ENCODE results near the gene SNX3.

The SNX3 gene

GRCh38 chr6:108227290-108227689 lies 33.5 kb downstream of the SNX3 start:
- H3K36me3 ChIP-seq (ENCODE audit: insufficient read depth, low read length) = peaks cover 23% of the 10 kb centered on the region
- no peaks in the 10 kb centered on the region for H3K27me3 ChIP-seq (ENCODE audit: insufficient read depth, low read length)
- H3K9me2 ChIP-seq (ENCODE audit: low read depth, low read length) = no peaks in the 10 kb centered on the region
- H3K79me2 ChIP-seq (ENCODE audit: insufficient read depth, low read length) = peaks cover 38% of the 10 kb centered on the region
- no peaks in the 10 kb centered on the region for H3F3A ChIP-seq (ENCODE audit: insufficient read depth, low read length)
- H3K9ac ChIP-seq (ENCODE audit: low read length) = no peak overlapping the region
- H4K20me1 ChIP-seq (ENCODE audit: insufficient read depth, low read length) = no peaks in the 10 kb centered on the region
- no peaks in the 10 kb centered on the region for H3K4me1 ChIP-seq (ENCODE audit: insufficient read depth, low read length, severe bottlenecking)
- no peak overlapping the region for H3K4me3 ChIP-seq (ENCODE audit: low read depth, low read length, poor library complexity, severe bottlenecking)
- no peaks in the 10 kb centered on the region for H3K9me3 ChIP-seq (ENCODE audit: low read length)
- no peak overlapping the region for H3K27ac ChIP-seq (ENCODE audit: low read depth, low read length, poor library complexity, severe bottlenecking)
- H3K4me2 ChIP-seq (ENCODE audit: low read length) = no peak overlapping the region
- TF ChIP-seq CTCF (IDR thresholded peaks at IDR 0.05; ENCODE audit: low read length) = no peak
- TF ChIP-seq EZH2 (IDR thresholded peaks at IDR 0.05; ENCODE audit: borderline replicate concordance, low read length) = no peak
- H2AFZ ChIP-seq (ENCODE audit: low read length) = no peak overlapping the region

- Histone ChIP-seq H3K27ac (ENCODE audit: low read depth, low read length, poor library complexity, severe bottlenecking) (no peak overlapping the region), H3K27me3 (ENCODE audit: insufficient read depth, low read length) (no peaks in the 10 kb centered on the region), H3K4me1 (ENCODE audit: insufficient read depth, low read length, severe bottlenecking) (no peaks in the 10 kb centered on the region), H4K20me1 (ENCODE audit: insufficient read depth, low read length) (no peaks in the 10 kb centered on the region), H3K4me2 (ENCODE audit: low read length) (no peak overlapping the region), H3K36me3 (ENCODE audit: insufficient read depth, low read length) (peaks cover 62% of the 10 kb centered on the region), H3K4me3 (ENCODE audit: low read depth, low read length, poor library complexity, severe bottlenecking) (no peak overlapping the region), H2AFZ (ENCODE audit: low read length) (no peak overlapping the region), H3K79me2 (ENCODE audit: insufficient read depth, low read length) (peaks cover 14% of the 10 kb centered on the region; the same call in 1 of the 2 replicates), H3K9ac (ENCODE audit: low read length) (no peak overlapping the region), H3K9me2 (ENCODE audit: low read depth, low read length) (no peaks in the 10 kb centered on the region), H3K9me3 (ENCODE audit: low read length) (no peaks in the 10 kb centered on the region), H3F3A (ENCODE audit: insufficient read depth, low read length) (no peaks in the 10 kb centered on the region)
- TF ChIP-seq CTCF (IDR thresholded peaks at IDR 0.05; ENCODE audit: low read length) (no peak), EZH2 (IDR thresholded peaks at IDR 0.05; ENCODE audit: borderline replicate concordance, low read length) (no peak)
Observed at GRCh38 chr6:108222504-108222903, 38.3 kb downstream of the SNX3 start.

GRCh38 chr6:108222064-108222463 lies 38.8 kb downstream of the SNX3 start:
- Histone ChIP-seq H3K4me1 (ENCODE audit: insufficient read depth, low read length, severe bottlenecking) (no peaks in the 10 kb centered on the region), H3K27ac (ENCODE audit: low read depth, low read length, poor library complexity, severe bottlenecking) (no peak overlapping the region), H3K27me3 (ENCODE audit: insufficient read depth, low read length) (no peaks in the 10 kb centered on the region), H3K9me3 (ENCODE audit: low read length) (no peaks in the 10 kb centered on the region), H2AFZ (ENCODE audit: low read length) (no peak overlapping the region), H3K9me2 (ENCODE audit: low read depth, low read length) (no peaks in the 10 kb centered on the region), H3K9ac (ENCODE audit: low read length) (no peak overlapping the region), H3K4me3 (ENCODE audit: low read depth, low read length, poor library complexity, severe bottlenecking) (no peak overlapping the region), H4K20me1 (ENCODE audit: insufficient read depth, low read length) (no peaks in the 10 kb centered on the region), H3K79me2 (ENCODE audit: insufficient read depth, low read length) (peaks cover 9% of the 10 kb centered on the region; the same call in 1 of the 2 replicates), H3K36me3 (ENCODE audit: insufficient read depth, low read length) (peaks cover 66% of the 10 kb centered on the region), H3F3A (ENCODE audit: insufficient read depth, low read length) (no peaks in the 10 kb centered on the region), H3K4me2 (ENCODE audit: low read length) (no peak overlapping the region)
- TF ChIP-seq CTCF (IDR thresholded peaks at IDR 0.05; ENCODE audit: low read length) (no peak), EZH2 (IDR thresholded peaks at IDR 0.05; ENCODE audit: borderline replicate concordance, low read length) (no peak)

Data from OCI-LY1 (cell line).